Measurements from ENCODE around the gene SMPD2. TPM values are rescaled to one million over a fixed set of nuclear protein-coding genes. Genes with fewer than 3 reads are reported as not detected.

The SMPD2 gene
- total and polyA plus RNA-seq, 9 of the 15 experiments (the other 6 are each of a cell fraction or from before 2014, with no cell fraction given), result 0.13 to 21.8 (median 18.3) TPM

DNA sequence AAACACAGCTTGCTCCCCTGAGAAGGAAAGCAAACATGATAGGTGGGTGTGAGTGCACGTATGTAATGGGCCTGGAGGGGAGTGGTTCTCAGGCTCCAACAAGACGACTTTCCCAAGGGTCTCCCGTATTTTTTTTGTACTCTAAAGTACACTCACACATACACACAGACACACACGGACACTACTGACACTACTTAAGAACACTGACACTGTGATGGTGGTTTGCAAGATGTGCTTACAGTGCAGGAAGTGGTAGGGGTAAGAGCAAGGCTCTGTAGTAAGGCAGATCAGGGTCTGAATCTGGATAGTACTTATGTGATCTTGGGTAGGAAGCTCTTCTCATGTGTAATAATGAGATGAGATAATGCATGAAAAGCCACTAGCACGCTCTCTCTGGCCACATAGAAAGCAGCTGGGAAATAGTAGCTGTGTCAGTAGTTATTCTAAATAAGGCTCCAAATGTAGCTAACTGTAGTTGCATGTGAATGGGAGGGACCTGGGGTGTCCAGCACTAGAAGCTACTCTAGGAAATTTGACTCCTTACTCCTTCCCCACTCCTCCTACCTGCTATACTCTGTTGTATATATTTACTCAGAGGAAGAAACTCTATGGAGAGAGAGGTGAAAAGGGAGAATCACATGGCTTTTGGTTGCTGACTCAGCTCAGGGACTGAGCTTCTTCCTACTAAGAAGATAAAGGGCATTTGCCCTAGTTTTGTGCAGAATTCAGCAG, 50.8 kb downstream of the SMPD2 start (continued):
- TF ChIP-seq, protein P1, sequence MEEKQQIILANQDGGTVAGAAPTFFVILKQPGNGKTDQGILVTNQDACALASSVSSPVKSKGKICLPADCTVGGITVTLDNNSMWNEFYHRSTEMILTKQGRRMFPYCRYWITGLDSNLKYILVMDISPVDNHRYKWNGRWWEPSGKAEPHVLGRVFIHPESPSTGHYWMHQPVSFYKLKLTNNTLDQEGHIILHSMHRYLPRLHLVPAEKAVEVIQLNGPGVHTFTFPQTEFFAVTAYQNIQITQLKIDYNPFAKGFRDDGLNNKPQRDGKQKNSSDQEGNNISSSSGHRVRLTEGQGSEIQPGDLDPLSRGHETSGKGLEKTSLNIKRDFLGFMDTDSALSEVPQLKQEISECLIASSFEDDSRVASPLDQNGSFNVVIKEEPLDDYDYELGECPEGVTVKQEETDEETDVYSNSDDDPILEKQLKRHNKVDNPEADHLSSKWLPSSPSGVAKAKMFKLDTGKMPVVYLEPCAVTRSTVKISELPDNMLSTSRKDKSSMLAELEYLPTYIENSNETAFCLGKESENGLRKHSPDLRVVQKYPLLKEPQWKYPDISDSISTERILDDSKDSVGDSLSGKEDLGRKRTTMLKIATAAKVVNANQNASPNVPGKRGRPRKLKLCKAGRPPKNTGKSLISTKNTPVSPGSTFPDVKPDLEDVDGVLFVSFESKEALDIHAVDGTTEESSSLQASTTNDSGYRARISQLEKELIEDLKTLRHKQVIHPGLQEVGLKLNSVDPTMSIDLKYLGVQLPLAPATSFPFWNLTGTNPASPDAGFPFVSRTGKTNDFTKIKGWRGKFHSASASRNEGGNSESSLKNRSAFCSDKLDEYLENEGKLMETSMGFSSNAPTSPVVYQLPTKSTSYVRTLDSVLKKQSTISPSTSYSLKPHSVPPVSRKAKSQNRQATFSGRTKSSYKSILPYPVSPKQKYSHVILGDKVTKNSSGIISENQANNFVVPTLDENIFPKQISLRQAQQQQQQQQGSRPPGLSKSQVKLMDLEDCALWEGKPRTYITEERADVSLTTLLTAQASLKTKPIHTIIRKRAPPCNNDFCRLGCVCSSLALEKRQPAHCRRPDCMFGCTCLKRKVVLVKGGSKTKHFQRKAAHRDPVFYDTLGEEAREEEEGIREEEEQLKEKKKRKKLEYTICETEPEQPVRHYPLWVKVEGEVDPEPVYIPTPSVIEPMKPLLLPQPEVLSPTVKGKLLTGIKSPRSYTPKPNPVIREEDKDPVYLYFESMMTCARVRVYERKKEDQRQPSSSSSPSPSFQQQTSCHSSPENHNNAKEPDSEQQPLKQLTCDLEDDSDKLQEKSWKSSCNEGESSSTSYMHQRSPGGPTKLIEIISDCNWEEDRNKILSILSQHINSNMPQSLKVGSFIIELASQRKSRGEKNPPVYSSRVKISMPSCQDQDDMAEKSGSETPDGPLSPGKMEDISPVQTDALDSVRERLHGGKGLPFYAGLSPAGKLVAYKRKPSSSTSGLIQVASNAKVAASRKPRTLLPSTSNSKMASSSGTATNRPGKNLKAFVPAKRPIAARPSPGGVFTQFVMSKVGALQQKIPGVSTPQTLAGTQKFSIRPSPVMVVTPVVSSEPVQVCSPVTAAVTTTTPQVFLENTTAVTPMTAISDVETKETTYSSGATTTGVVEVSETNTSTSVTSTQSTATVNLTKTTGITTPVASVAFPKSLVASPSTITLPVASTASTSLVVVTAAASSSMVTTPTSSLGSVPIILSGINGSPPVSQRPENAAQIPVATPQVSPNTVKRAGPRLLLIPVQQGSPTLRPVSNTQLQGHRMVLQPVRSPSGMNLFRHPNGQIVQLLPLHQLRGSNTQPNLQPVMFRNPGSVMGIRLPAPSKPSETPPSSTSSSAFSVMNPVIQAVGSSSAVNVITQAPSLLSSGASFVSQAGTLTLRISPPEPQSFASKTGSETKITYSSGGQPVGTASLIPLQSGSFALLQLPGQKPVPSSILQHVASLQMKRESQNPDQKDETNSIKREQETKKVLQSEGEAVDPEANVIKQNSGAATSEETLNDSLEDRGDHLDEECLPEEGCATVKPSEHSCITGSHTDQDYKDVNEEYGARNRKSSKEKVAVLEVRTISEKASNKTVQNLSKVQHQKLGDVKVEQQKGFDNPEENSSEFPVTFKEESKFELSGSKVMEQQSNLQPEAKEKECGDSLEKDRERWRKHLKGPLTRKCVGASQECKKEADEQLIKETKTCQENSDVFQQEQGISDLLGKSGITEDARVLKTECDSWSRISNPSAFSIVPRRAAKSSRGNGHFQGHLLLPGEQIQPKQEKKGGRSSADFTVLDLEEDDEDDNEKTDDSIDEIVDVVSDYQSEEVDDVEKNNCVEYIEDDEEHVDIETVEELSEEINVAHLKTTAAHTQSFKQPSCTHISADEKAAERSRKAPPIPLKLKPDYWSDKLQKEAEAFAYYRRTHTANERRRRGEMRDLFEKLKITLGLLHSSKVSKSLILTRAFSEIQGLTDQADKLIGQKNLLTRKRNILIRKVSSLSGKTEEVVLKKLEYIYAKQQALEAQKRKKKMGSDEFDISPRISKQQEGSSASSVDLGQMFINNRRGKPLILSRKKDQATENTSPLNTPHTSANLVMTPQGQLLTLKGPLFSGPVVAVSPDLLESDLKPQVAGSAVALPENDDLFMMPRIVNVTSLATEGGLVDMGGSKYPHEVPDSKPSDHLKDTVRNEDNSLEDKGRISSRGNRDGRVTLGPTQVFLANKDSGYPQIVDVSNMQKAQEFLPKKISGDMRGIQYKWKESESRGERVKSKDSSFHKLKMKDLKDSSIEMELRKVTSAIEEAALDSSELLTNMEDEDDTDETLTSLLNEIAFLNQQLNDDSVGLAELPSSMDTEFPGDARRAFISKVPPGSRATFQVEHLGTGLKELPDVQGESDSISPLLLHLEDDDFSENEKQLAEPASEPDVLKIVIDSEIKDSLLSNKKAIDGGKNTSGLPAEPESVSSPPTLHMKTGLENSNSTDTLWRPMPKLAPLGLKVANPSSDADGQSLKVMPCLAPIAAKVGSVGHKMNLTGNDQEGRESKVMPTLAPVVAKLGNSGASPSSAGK (IDR thresholded peaks at IDR 0.05), result 0 out of 2 replicates have a peak, but pooled peaks have one; percentile 5
- TF ChIP-seq L3MBTL2 (IDR thresholded peaks at IDR 0.05), result peak; percentile 39; the same call in 1 of the 2 replicates
- peak; percentile 76 for TF ChIP-seq FOSL1 (tag; conservative IDR thresholded peaks at IDR 0.05)
- TF ChIP-seq MAFF (IDR thresholded peaks at IDR 0.05; ENCODE audit: low read length), result peak; percentile 83
- no peak for TF ChIP-seq SAFB2 (IDR thresholded peaks at IDR 0.05; ENCODE audit: borderline replicate concordance, low read depth, low read length, severe bottlenecking)
- TF ChIP-seq, protein P2, sequence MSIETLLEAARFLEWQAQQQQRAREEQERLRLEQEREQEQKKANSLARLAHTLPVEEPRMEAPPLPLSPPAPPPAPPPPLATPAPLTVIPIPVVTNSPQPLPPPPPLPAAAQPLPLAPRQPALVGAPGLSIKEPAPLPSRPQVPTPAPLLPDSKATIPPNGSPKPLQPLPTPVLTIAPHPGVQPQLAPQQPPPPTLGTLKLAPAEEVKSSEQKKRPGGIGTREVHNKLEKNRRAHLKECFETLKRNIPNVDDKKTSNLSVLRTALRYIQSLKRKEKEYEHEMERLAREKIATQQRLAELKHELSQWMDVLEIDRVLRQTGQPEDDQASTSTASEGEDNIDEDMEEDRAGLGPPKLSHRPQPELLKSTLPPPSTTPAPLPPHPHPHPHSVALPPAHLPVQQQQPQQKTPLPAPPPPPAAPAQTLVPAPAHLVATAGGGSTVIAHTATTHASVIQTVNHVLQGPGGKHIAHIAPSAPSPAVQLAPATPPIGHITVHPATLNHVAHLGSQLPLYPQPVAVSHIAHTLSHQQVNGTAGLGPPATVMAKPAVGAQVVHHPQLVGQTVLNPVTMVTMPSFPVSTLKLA (conservative IDR thresholded peaks at IDR 0.05), result 0 out of 4 replicates have a peak, but pooled peaks of 1 of the 2 experiments have one; percentile 29
- TF ChIP-seq ZNF75A (CRISPR knock-in tag; IDR thresholded peaks at IDR 0.05), result no peak
- TF ChIP-seq ZNF354B (CRISPR knock-in tag; IDR thresholded peaks at IDR 0.05), result no peak
- TF ChIP-seq, protein P3, sequence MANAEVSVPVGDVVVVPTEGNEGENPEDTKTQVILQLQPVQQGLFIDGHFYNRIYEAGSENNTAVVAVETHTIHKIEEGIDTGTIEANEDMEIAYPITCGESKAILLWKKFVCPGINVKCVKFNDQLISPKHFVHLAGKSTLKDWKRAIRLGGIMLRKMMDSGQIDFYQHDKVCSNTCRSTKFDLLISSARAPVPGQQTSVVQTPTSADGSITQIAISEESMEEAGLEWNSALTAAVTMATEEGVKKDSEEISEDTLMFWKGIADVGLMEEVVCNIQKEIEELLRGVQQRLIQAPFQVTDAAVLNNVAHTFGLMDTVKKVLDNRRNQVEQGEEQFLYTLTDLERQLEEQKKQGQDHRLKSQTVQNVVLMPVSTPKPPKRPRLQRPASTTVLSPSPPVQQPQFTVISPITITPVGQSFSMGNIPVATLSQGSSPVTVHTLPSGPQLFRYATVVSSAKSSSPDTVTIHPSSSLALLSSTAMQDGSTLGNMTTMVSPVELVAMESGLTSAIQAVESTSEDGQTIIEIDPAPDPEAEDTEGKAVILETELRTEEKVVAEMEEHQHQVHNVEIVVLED (CRISPR knock-in tag; IDR thresholded peaks at IDR 0.05), result no peak
- 0 out of 2 replicates have a peak, but pooled peaks have one; percentile 18 for TF ChIP-seq ZNF239 (CRISPR knock-in tag; IDR thresholded peaks at IDR 0.05)
- 0 out of 2 replicates have a peak, but pooled peaks have one; percentile 38 for TF ChIP-seq MYC (IDR thresholded peaks at IDR 0.05; ENCODE audit: low read depth, low read length)
- no peak for TF ChIP-seq MYC (CRISPR knock-in tag; IDR thresholded peaks at IDR 0.05; ENCODE audit: borderline replicate concordance, low read depth)
- TF ChIP-seq MEF2A (IDR thresholded peaks at IDR 0.05; ENCODE audit: control insufficient read depth, low read depth, low read length), result no peak
